ENCODE data around the gene RASGRP2. TPM values are rescaled to one million over a fixed set of nuclear protein-coding genes. Genes with fewer than 3 reads are reported as not detected.

RASGRP2 gene
- total RNA-seq, 3 donors from 2014 or later, result 10.0 to 12.5 (median 11.5) TPM

DNA sequence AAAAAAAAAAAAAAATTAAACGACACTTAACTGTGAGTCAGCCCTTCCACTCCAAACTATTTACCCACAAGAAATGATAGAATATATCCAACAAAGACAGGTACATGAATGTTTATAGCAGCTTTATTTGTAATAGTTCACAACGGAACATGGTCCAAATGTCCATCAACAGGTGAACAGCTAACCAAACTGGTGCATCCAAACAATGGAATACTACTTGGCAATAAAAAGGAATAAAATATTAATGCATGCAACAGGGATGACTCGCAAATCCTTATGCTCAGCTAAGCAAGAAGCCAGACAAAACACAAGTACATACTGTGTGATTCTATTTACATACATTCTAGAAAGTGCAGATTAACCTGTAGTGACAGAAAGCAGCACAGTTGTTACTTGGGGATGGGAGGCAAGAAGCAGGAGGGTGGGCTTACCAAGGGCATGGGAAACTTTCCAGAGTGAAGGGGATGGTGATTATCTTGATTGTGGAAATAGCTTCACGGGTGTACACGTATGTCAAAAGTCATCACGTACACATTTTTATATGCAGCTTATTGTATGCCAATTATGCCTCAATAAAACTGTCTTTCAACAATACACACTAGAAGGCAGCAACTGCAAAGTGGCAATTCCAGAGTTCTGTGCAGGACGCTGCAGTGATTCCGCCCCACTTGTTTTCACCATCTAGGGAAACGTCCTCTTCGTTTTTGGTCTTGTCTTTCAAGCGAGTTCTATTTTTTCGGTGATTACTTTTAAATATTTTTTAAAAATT, 41.1 kb upstream of the RASGRP2 start:
- intact Hi-C loops (cut with DNase I; ENCODE audit: low total_unique reads), result no loop called here
- H3K27me3 ChIP-seq, result no peaks in the 10 kb centered on the region
- H3K4me3 ChIP-seq, result no peak overlapping the region
- no peaks in the 10 kb centered on the region for H3K36me3 ChIP-seq
- no peaks in the 10 kb centered on the region for H3K9me3 ChIP-seq
- H3K27ac ChIP-seq, result no peak overlapping the region
- DNase-seq (ENCODE audit: low spot score in 2 of 2), result no peak
- H3K4me1 ChIP-seq, result no peaks in the 10 kb centered on the region
- no peak for TF ChIP-seq POLR2A (IDR thresholded peaks at IDR 0.05)
- TF ChIP-seq, protein P1, sequence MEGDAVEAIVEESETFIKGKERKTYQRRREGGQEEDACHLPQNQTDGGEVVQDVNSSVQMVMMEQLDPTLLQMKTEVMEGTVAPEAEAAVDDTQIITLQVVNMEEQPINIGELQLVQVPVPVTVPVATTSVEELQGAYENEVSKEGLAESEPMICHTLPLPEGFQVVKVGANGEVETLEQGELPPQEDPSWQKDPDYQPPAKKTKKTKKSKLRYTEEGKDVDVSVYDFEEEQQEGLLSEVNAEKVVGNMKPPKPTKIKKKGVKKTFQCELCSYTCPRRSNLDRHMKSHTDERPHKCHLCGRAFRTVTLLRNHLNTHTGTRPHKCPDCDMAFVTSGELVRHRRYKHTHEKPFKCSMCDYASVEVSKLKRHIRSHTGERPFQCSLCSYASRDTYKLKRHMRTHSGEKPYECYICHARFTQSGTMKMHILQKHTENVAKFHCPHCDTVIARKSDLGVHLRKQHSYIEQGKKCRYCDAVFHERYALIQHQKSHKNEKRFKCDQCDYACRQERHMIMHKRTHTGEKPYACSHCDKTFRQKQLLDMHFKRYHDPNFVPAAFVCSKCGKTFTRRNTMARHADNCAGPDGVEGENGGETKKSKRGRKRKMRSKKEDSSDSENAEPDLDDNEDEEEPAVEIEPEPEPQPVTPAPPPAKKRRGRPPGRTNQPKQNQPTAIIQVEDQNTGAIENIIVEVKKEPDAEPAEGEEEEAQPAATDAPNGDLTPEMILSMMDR (IDR thresholded peaks at IDR 0.05), result no peak
- TF ChIP-seq POLR2AphosphoS5 (IDR thresholded peaks at IDR 0.05), result no peak

DNA sequence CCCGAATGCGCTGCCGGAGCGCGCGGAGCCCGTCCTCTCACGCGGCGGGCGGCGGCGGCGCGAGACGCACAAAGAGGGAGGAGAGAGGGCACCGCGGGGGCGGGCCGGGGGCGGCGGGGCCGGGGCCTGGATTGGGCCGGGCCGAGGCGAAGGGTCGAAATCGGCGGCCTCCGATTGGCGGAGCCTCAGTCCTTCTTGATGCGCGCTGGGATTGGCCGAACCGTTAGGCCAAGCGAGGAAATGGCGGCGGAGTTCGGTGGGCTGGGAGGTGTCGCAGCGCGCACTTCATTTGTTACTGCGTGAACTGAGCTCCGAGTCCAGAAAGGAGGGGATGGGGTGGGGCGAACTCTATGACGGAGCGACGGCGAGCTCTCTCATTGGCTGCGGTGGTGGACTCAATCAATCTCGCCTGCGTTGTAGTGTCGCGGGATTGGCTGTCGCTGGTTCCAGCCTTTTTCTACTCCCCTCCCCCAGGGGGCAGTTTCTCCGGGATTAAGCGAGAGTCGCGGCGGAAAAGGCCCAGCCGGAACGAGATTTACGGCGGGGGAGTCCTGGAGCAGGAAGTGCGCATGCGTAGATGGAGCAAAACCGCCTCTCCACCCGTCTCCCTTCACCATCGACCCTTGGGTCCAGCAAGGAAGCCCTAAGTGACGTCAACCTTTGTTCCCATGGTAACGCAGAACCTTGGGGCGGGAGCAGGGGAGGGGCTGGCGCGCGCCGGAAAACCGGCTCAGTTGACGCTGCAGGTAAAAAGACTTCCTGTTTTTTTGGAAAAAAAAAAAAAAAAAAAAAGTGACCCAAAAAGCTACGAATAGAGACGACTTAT, 34.7 kb upstream of the RASGRP2 start, which contains the start of gene SF1:
Gene SF1 (minus strand): TSS at position 70 of the 826 bp plus-strand sequence. CDS start 150 bp downstream, outside the sequence.
- no peaks in the 10 kb centered on the region for H3K9me3 ChIP-seq
- intact Hi-C loops (cut with DNase I; ENCODE audit: low total_unique reads), result loop anchor here (5.0 kb wide), 1 partner anchor 764 kb away; no protein-coding TSS in a partner anchor
- peak within 1 kb of the TSS; percentile 99 to 100 for H3K27ac ChIP-seq
- peaks cover 3 to 24% of the 10 kb centered on the region in 2 donors for H3K4me1 ChIP-seq
- H3K36me3 ChIP-seq, result peaks cover 8% of the 10 kb centered on the region
- H3K27me3 ChIP-seq, result no peaks in the 10 kb centered on the region
- peak within 1 kb of the TSS; percentile 97 to 100 (median 98) for H3K4me3 ChIP-seq
- TF ChIP-seq POLR2A (IDR thresholded peaks at IDR 0.05) (peak; percentile 90), POLR2AphosphoS5 (IDR thresholded peaks at IDR 0.05) (peak; percentile 79 to 98 (median 94))
- TF ChIP-seq, protein P1 (IDR thresholded peaks at IDR 0.05), result peak in 1 of 3 donors; percentile 10
- peak; percentile 99 to 100 for DNase-seq (ENCODE audit: low spot score in 2 of 2)

DNA sequence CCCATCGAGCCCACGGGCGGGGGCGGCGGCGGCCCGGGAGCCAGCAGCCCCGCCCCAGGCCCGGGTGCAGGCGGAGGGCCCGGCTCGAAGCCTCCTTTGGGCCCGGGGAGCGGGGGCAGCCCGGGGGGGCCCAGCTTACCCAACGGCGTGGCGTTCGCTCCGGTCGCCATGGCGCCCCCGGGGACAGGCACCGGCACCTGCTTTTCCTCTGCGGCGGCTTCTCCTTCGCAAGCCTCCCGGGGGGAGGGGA, 34.2 kb upstream of the RASGRP2 start:
- TF ChIP-seq POLR2AphosphoS5 (IDR thresholded peaks at IDR 0.05), result no peak
- TF ChIP-seq, protein P1 (IDR thresholded peaks at IDR 0.05), result no peak
- intact Hi-C loops (cut with DNase I; ENCODE audit: low total_unique reads), result loop anchor here (5.0 kb wide), 1 partner anchor 764 kb away; no protein-coding TSS in a partner anchor
- H3K36me3 ChIP-seq, result peaks cover 8% of the 10 kb centered on the region
- DNase-seq (ENCODE audit: low spot score in 2 of 2), result no peak
- peak overlapping the region; percentile 99 to 100 for H3K27ac ChIP-seq
- H3K4me3 ChIP-seq, result peak overlapping the region; percentile 97 to 100 (median 98)
- H3K9me3 ChIP-seq, result no peaks in the 10 kb centered on the region
- H3K4me1 ChIP-seq, result peaks cover 3 to 29% of the 10 kb centered on the region in 2 donors
- no peaks in the 10 kb centered on the region for H3K27me3 ChIP-seq

DNA sequence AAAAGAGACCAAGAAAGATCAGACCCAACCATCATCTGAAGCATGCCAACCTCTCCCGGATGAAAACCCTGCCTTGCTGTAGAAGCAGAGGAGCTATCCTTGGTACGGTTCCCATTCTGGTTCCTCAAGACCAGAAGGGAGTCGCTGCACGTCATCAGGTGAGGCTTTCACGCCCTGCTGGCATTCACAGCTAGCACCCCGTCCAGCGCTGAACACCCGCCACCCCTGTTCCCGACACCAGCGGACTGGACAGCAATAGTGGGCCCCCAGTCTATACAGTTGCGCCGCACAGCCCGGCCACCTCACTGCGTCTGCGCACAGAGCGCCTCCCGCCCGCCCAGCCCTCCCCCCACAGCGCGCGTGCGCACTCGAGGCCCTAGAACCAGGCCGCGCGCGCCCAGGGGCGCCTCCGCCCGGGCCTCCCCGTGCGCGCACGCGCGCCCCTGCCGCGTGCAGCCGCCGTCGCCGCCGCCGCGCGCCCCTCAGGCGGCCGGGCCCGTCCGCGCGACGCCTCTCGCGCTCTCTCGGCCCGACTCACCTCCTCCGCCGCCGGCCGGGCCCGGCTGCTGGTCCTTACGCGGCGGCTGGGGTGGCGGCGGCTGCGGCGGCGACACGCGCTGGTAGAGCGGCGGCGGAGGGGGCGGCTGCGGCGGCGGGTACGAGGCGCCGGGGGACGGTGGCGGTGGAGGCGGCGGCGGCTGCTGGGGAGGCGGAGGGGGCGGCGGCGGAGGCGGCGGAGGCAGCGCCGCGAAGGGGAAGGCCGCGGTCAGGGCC, 33.7 kb upstream of the RASGRP2 start:
- Histone ChIP-seq H3K4me1 (peaks cover 3 to 29% of the 10 kb centered on the region in 2 donors), H3K4me3 (peak overlapping the region; percentile 97 to 100 (median 98))
- intact Hi-C loops (cut with DNase I; ENCODE audit: low total_unique reads), result loop anchor here (5.0 kb wide), 1 partner anchor 765 kb away; no protein-coding TSS in a partner anchor

More for the DNA sequence above, 33.7 kb upstream of the RASGRP2 start:
- TF ChIP-seq POLR2A (IDR thresholded peaks at IDR 0.05) (no peak), POLR2AphosphoS5 (IDR thresholded peaks at IDR 0.05) (peak in 1 of 3 donors; percentile 44)
- TF ChIP-seq, protein P1 (IDR thresholded peaks at IDR 0.05), result no peak
- Histone ChIP-seq H3K9me3 (no peaks in the 10 kb centered on the region), H3K27me3 (no peaks in the 10 kb centered on the region), H3K27ac (peak overlapping the region; percentile 99 to 100), H3K36me3 (peaks cover 8% of the 10 kb centered on the region)
- peak; percentile 66 to 79 for DNase-seq (ENCODE audit: low spot score in 2 of 2)
